SU-DHL-6 (cell line): Measurements from ENCODE around the gene PCSK2.

Experiments used
- H2AFZ ChIP-seq: fragments of 200-600 bp; sonication (generic); 2 replicates; pipeline ENCODE4 v1.6.1; 2014; ENCODE audit warnings: low read depth, mild to moderate bottlenecking, moderate library complexity, mixed read lengths, antibody characterized with exemption, low read length; ENCODE audit not compliant: severe bottlenecking
- H3F3A ChIP-seq: fragments of 200-600 bp; shearing (Covaris generic); 2 replicates; pipeline ENCODE4 v1.6.0; 2016; ENCODE audit warnings: antibody characterized with exemption, mild to moderate bottlenecking; ENCODE audit not compliant: insufficient read depth
- H3K27ac ChIP-seq: fragments of 200-600 bp; sonication (generic); 2 replicates; pipeline ENCODE4 v1.5.1; 2016; ENCODE audit warnings: low read depth, mild to moderate bottlenecking, low read length, moderate library complexity, mixed read lengths
- H3K27me3 ChIP-seq: fragments of 200-600 bp; sonication (generic), shearing (Covaris generic); 2 replicates; pipeline ENCODE4 v1.6.0; 2014; ENCODE audit warnings: mild to moderate bottlenecking, low read length
- H3K36me3 ChIP-seq: fragments of 200-600 bp; sonication (generic); 2 replicates; pipeline ENCODE4 v1.6.1; 2014; ENCODE audit warnings: mild to moderate bottlenecking, low read length, mixed read lengths
- H3K4me2 ChIP-seq: fragments of 300-600, 200-600 bp; shearing (Covaris generic), sonication (generic); 2 replicates; pipeline ENCODE4 v1.6.0; 2014; ENCODE audit warnings: low read length, low read depth, mild to moderate bottlenecking; ENCODE audit not compliant: poor library complexity, severe bottlenecking
- H3K4me3 ChIP-seq: fragments of 200-600 bp; sonication (generic); 2 replicates; pipeline ENCODE4 v1.5.1; 2014; ENCODE audit warnings: antibody characterized with exemption, low read length, mild to moderate bottlenecking, mixed read lengths; ENCODE audit not compliant: insufficient read depth, poor library complexity, severe bottlenecking
- H3K79me2 ChIP-seq: fragments of 200-600 bp; sonication (generic); 2 replicates; pipeline ENCODE4 v1.6.1; 2014; ENCODE audit warnings: mild to moderate bottlenecking, low read length, moderate library complexity; ENCODE audit not compliant: insufficient read depth
- H3K9ac ChIP-seq: fragments of 200-600 bp; sonication (generic); 2 replicates; pipeline ENCODE4 v1.7.0; 2014; ENCODE audit warnings: mild to moderate bottlenecking, low read length
- H3K9me2 ChIP-seq: fragments of 200-600 bp; sonication (generic); replicated peaks from 2 replicates; pipeline ENCODE4 v1.6.1; 2014; ENCODE audit warnings: low read length; ENCODE audit not compliant: insufficient read depth
- H3K9me3 ChIP-seq: fragments of 200-600 bp; sonication (generic); 2 replicates; pipeline ENCODE4 v1.6.1; 2014; ENCODE audit warnings: low read length, mixed read lengths; ENCODE audit not compliant: insufficient read depth
- H4K20me1 ChIP-seq: fragments of 200-600 bp; sonication (generic); 2 replicates; pipeline ENCODE4 v1.6.1; 2014; ENCODE audit warnings: low read depth, mild to moderate bottlenecking, antibody characterized with exemption, low read length, moderate library complexity, mixed read lengths
- CTCF ChIP-seq: fragments of 200-600 bp; sonication (generic); IDR thresholded peaks from one replicate; pipeline ENCODE4 v1.5.1; 2017; ENCODE audit warnings: antibody characterized with exemption, mild to moderate bottlenecking, low read length, moderate library complexity; ENCODE audit not compliant: insufficient read depth, poor library complexity, severe bottlenecking
- EZH2phosphoT487 ChIP-seq: fragments of 200-600 bp; sonication (generic), shearing (Covaris generic); conservative IDR thresholded peaks from 2 replicates; pipeline ENCODE4 v1.6.1; 2018; ENCODE audit warnings: mild to moderate bottlenecking, antibody characterized with exemption, low read length, moderate library complexity, mixed read lengths

Gene PCSK2

GRCh38 chr20:17471606-17472187 lies 244.9 kb downstream of the PCSK2 start:
- Histone ChIP-seq H3K9me3 (no peaks in the 10 kb centered on the region), H3K4me2 (no peak overlapping the region), H3K9me2 (no peaks in the 10 kb centered on the region), H2AFZ (no peak overlapping the region), H4K20me1 (no peaks in the 10 kb centered on the region), H3K36me3 (no peaks in the 10 kb centered on the region), H3K9ac (no peak overlapping the region), H3K27me3 (no peaks in the 10 kb centered on the region), H3K4me3 (no peak overlapping the region), H3K27ac (no peak overlapping the region), H3F3A (no peaks in the 10 kb centered on the region), H3K79me2 (no peaks in the 10 kb centered on the region)
- TF ChIP-seq EZH2phosphoT487, result no peak
- TF ChIP-seq CTCF, result no peak

GRCh38 chr20:17473659-17474058 lies 246.8 kb downstream of the PCSK2 start:
- Histone ChIP-seq H3K36me3 (no peaks in the 10 kb centered on the region), H3K9ac (no peak overlapping the region), H3K27me3 (no peaks in the 10 kb centered on the region), H3K9me2 (no peaks in the 10 kb centered on the region), H3K9me3 (no peaks in the 10 kb centered on the region), H3K79me2 (no peaks in the 10 kb centered on the region), H3K4me2 (no peak overlapping the region), H3F3A (no peaks in the 10 kb centered on the region), H3K27ac (no peak overlapping the region), H4K20me1 (no peaks in the 10 kb centered on the region), H2AFZ (no peak overlapping the region), H3K4me3 (no peak overlapping the region)
- TF ChIP-seq CTCF, result no peak
- TF ChIP-seq EZH2phosphoT487, result no peak

GRCh38 chr20:17479063-17479657 lies 252.3 kb downstream of the PCSK2 start:
- Histone ChIP-seq H3K27ac (no peak overlapping the region), H3F3A (no peaks in the 10 kb centered on the region), H3K9me3 (no peaks in the 10 kb centered on the region), H3K9me2 (no peaks in the 10 kb centered on the region), H3K4me3 (no peak overlapping the region), H3K4me2 (no peak overlapping the region), H3K36me3 (no peaks in the 10 kb centered on the region), H3K27me3 (no peaks in the 10 kb centered on the region), H4K20me1 (no peaks in the 10 kb centered on the region; the same call in 1 of the 2 replicates), H3K9ac (no peak overlapping the region), H2AFZ (no peak overlapping the region), H3K79me2 (no peaks in the 10 kb centered on the region)
- TF ChIP-seq CTCF (no peak), EZH2phosphoT487 (no peak)
